Measurements from ENCODE around the gene U2SURP.
"Not testable (repeated sequence)": the region's sequence is repeated elsewhere in the genome, so short reads cannot be mapped to it uniquely, and the experiment has no call there.

- TF ChIP-seq, protein P1, sequence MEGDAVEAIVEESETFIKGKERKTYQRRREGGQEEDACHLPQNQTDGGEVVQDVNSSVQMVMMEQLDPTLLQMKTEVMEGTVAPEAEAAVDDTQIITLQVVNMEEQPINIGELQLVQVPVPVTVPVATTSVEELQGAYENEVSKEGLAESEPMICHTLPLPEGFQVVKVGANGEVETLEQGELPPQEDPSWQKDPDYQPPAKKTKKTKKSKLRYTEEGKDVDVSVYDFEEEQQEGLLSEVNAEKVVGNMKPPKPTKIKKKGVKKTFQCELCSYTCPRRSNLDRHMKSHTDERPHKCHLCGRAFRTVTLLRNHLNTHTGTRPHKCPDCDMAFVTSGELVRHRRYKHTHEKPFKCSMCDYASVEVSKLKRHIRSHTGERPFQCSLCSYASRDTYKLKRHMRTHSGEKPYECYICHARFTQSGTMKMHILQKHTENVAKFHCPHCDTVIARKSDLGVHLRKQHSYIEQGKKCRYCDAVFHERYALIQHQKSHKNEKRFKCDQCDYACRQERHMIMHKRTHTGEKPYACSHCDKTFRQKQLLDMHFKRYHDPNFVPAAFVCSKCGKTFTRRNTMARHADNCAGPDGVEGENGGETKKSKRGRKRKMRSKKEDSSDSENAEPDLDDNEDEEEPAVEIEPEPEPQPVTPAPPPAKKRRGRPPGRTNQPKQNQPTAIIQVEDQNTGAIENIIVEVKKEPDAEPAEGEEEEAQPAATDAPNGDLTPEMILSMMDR (IDR thresholded peaks at IDR 0.05) = not testable (repeated sequence)
- TF ChIP-seq POLR2A (IDR thresholded peaks at IDR 0.05) = not testable (repeated sequence)
These were observed 30.5 kb downstream of the U2SURP start for GRCh38 chr3:143031796-143032387.
